ENCODE measurements around the gene ATG4A. TPM values are rescaled to one million over a fixed set of nuclear protein-coding genes. Genes with fewer than 3 reads are reported as not detected.

ATG4A gene
- total and polyA plus RNA-seq, 2 experiments from 2014 or later = 13.5 to 18.0 TPM

GRCh38 chrX:108053218-108053617 is 38.4 kb upstream of the ATG4A start:
- no peaks in the 10 kb centered on the region for H3K27me3 ChIP-seq
- H3K4me2 ChIP-seq = no peak overlapping the region
- no peak overlapping the region for H3K27ac ChIP-seq
- no peaks in the 10 kb centered on the region for H4K20me1 ChIP-seq (ENCODE audit: insufficient read depth, poor library complexity, severe bottlenecking)
- no peak for DNase-seq (ENCODE audit: low spot score)
- H3K4me1 ChIP-seq (ENCODE audit: insufficient read depth) = no peaks in the 10 kb centered on the region
- H3K9me3 ChIP-seq (ENCODE audit: low read depth) = no peaks in the 10 kb centered on the region
- no peaks in the 10 kb centered on the region for H3K79me2 ChIP-seq
- H3K4me3 ChIP-seq = no peak overlapping the region
- no peaks in the 10 kb centered on the region for H3K36me3 ChIP-seq (replicated peaks; ENCODE audit: insufficient read depth, low read depth)
- TF ChIP-seq EZH2phosphoT487 (IDR thresholded peaks at IDR 0.05; ENCODE audit: low read depth, severe bottlenecking, unreplicated experiment) = no peak
- TF ChIP-seq EZH2 (IDR thresholded peaks at IDR 0.05; ENCODE audit: borderline replicate concordance) = no peak
- no peak for TF ChIP-seq CTCF (IDR thresholded peaks at IDR 0.05; ENCODE audit: poor library complexity)
- H3K9me2 ChIP-seq (replicated peaks; ENCODE audit: insufficient read depth) = no peaks in the 10 kb centered on the region
- no peak overlapping the region for H2AFZ ChIP-seq

DNA sequence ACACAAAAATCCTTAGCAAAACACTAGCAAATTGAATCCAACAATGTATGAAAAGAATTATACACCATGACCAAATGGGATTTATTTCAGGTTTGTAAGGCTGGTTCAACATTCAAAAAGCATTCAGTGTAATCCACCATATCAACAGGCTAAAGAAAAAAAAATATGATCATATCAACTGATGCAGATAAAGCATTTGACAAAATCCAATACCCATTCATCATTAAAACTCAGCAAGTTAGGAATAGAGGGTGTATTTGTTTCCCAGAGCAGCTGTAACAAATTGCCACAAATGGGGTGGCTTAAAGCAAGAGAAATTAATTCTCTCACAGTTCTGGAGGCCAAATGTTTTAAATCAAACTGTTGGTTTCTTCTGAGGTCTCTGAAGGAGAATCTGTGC is 36.0 kb upstream of the ATG4A start:
- H4K20me1 ChIP-seq (ENCODE audit: insufficient read depth, poor library complexity, severe bottlenecking) = no peaks in the 10 kb centered on the region
- H3K9me2 ChIP-seq (replicated peaks; ENCODE audit: insufficient read depth) = no peaks in the 10 kb centered on the region
- TF ChIP-seq EZH2 (IDR thresholded peaks at IDR 0.05; ENCODE audit: borderline replicate concordance) (no peak), EZH2phosphoT487 (IDR thresholded peaks at IDR 0.05; ENCODE audit: low read depth, severe bottlenecking, unreplicated experiment) (no peak), CTCF (IDR thresholded peaks at IDR 0.05; ENCODE audit: poor library complexity) (no peak)

DNA sequence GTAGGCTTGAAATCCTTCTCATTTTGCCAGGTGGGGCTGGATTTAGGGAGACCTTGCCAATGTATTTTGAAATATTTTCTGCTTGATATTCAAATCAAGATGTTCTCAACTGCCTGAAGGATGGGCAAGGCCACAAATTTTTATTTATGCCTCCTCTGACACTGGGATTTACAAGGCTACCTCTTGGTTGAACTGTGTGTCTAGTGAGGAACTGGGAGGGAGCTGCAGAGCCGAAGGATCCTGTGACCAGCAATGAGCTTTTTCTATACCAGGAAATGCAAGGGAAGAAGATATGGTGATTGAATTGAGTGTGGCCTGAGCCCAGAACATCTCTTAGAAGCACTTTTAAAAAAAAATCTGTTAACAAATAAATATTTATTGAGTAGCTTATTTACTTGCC is 31.8 kb upstream of the ATG4A start:
- H3K9me3 ChIP-seq (ENCODE audit: low read depth) = no peaks in the 10 kb centered on the region
- no peak overlapping the region for H3K27ac ChIP-seq
- H3K4me2 ChIP-seq = no peak overlapping the region
- no peaks in the 10 kb centered on the region for H3K9me2 ChIP-seq (replicated peaks; ENCODE audit: insufficient read depth)
- H3K4me3 ChIP-seq = no peak overlapping the region
- no peak for TF ChIP-seq EZH2phosphoT487 (IDR thresholded peaks at IDR 0.05; ENCODE audit: low read depth, severe bottlenecking, unreplicated experiment)
- TF ChIP-seq CTCF (IDR thresholded peaks at IDR 0.05; ENCODE audit: poor library complexity) = no peak
- no peak for TF ChIP-seq EZH2 (IDR thresholded peaks at IDR 0.05; ENCODE audit: borderline replicate concordance)
- no peaks in the 10 kb centered on the region for H3K79me2 ChIP-seq
- H2AFZ ChIP-seq = no peak overlapping the region
- H3K36me3 ChIP-seq (replicated peaks; ENCODE audit: insufficient read depth, low read depth) = no peaks in the 10 kb centered on the region
- no peaks in the 10 kb centered on the region for H3K27me3 ChIP-seq
- 56% methylated on average over 1 of the region's 1 CpG for WGBS (ENCODE audit: low lambda C conversion rate, missing lambda C conversion rate)
- DNase-seq (ENCODE audit: low spot score) = no peak
- H4K20me1 ChIP-seq (ENCODE audit: insufficient read depth, poor library complexity, severe bottlenecking) = no peaks in the 10 kb centered on the region
- H3K4me1 ChIP-seq (ENCODE audit: insufficient read depth) = no peaks in the 10 kb centered on the region

More for the DNA sequence above, 36.0 kb upstream of the ATG4A start:
- H3K4me3 ChIP-seq = no peak overlapping the region
- no peaks in the 10 kb centered on the region for H3K36me3 ChIP-seq (replicated peaks; ENCODE audit: insufficient read depth, low read depth)
- no peak overlapping the region for H3K27ac ChIP-seq
- no peak overlapping the region for H3K4me2 ChIP-seq
- H3K79me2 ChIP-seq = no peaks in the 10 kb centered on the region
- no peak overlapping the region for H2AFZ ChIP-seq
- no peaks in the 10 kb centered on the region for H3K27me3 ChIP-seq
- H3K4me1 ChIP-seq (ENCODE audit: insufficient read depth) = no peaks in the 10 kb centered on the region
- DNase-seq (ENCODE audit: low spot score) = no peak
- H3K9me3 ChIP-seq (ENCODE audit: low read depth) = no peaks in the 10 kb centered on the region

DNA sequence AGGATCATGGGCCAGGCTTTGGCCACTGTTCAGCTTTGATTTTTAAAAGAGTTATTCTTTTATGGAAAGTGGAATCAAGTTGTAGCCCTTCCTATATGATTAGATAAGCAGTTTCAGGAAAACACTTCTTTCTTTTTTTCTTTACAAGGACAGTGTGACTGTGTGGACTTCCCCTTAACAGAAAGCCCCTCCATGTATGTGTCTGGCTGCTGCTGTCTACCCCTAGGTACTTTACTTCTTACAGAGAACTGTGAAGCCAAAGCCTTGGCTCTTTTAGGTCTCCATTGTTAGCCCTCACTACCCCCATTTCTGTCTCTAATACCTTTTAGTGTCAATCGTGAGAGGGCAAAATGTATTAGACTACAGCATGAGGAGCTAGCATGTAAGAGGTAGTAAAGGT is 27.6 kb upstream of the ATG4A start:
- WGBS (ENCODE audit: low lambda C conversion rate, missing lambda C conversion rate) = 93% methylated on average over 1 of the region's 1 CpG
- H3K79me2 ChIP-seq = no peaks in the 10 kb centered on the region
- no peaks in the 10 kb centered on the region for H3K27me3 ChIP-seq

More for the DNA sequence above, 27.6 kb upstream of the ATG4A start:
- no peak for DNase-seq (ENCODE audit: low spot score)
- Histone ChIP-seq H3K4me3 (no peak overlapping the region), H3K27ac (no peak overlapping the region), H3K9me2 (replicated peaks; ENCODE audit: insufficient read depth) (no peaks in the 10 kb centered on the region), H3K4me1 (ENCODE audit: insufficient read depth) (no peaks in the 10 kb centered on the region), H3K4me2 (no peak overlapping the region), H4K20me1 (ENCODE audit: insufficient read depth, poor library complexity, severe bottlenecking) (no peaks in the 10 kb centered on the region), H2AFZ (no peak overlapping the region), H3K9me3 (ENCODE audit: low read depth) (no peaks in the 10 kb centered on the region), H3K36me3 (replicated peaks; ENCODE audit: insufficient read depth, low read depth) (no peaks in the 10 kb centered on the region)
- TF ChIP-seq CTCF (IDR thresholded peaks at IDR 0.05; ENCODE audit: poor library complexity) (no peak), EZH2 (IDR thresholded peaks at IDR 0.05; ENCODE audit: borderline replicate concordance) (no peak), EZH2phosphoT487 (IDR thresholded peaks at IDR 0.05; ENCODE audit: low read depth, severe bottlenecking, unreplicated experiment) (no peak)
